Endothelial cell of umbilical vein (primary cell): ENCODE data around the gene ACOT11. TPM values are rescaled to one million over a fixed set of nuclear protein-coding genes. Genes with fewer than 3 reads are reported as not detected.

Source experiments
- BruUV-seq: library from RNA; stranded (reverse); fragments of 400-500 nt; replicated peaks from 2 replicates; lab custom pipeline; 2021; lab: Mats Ljungman, UMichigan
- CTCF ChIA-PET: fragments of 300-600, 350-600 bp; sonication (Branson Sonifier 250); formaldehyde crosslinking; loops from one replicate; lab custom pipeline; 2021; ENCODE audit warnings: antibody characterized with exemption, inconsistent platforms; lab: Charles Lee
- POLR2A ChIA-PET: fragments of 300-600, 350-600 bp; sonication (Branson Sonifier 250); formaldehyde crosslinking; loops from one replicate; lab custom pipeline; 2021; ENCODE audit warnings: antibody characterized with exemption, inconsistent platforms; lab: Charles Lee
- DNase-seq: peaks from one replicate; pipeline ENCODE4 v3.0.0-alpha.2; 2011; ENCODE audit warnings: low read depth, low spot score
- FAIRE-seq: peaks from 2 replicates; lab custom pipeline; 2011; peaks lifted over from hg19 to GRCh38; lab: Jason Lieb, UNC
- H2AFZ ChIP-seq: 2 replicates; pipeline ENCODE4 v1.6.0; 2012; ENCODE audit warnings: low read depth, low read length, control low read depth, inconsistent platforms
- H3K27ac ChIP-seq: 2 replicates; pipeline ENCODE4 v1.5.1; 2011; ENCODE audit warnings: low read depth, mild to moderate bottlenecking, control low read depth, low read length, moderate library complexity; ENCODE audit not compliant: insufficient read depth
- H3K27me3 ChIP-seq, 2 experiments: 2 replicates each; pipeline versions ENCODE4 v1.6.0 to v1.6.1; 2011; ENCODE audit warnings: low read length in 2 of 2, mixed read lengths in 1 of 2; ENCODE audit not compliant: control insufficient read depth in 2 of 2, insufficient read depth in 2 of 2
- H3K36me3 ChIP-seq, 2 experiments: 2 replicates in 1 of 2; 3 replicates in 1 of 2; pipeline ENCODE4 v1.5.1; 2011; ENCODE audit warnings: low read length in 2 of 2, mild to moderate bottlenecking in 1 of 2, moderate library complexity in 1 of 2; ENCODE audit not compliant: control insufficient read depth in 2 of 2, insufficient read depth in 2 of 2; ENCODE audit errors: extremely low read depth in 1 of 2
- H3K4me1 ChIP-seq: 3 replicates; pipeline ENCODE4 v1.5.1; 2011; ENCODE audit warnings: mild to moderate bottlenecking, low read length; ENCODE audit not compliant: control insufficient read depth, insufficient read depth; ENCODE audit errors: extremely low read depth
- H3K4me2 ChIP-seq: 2 replicates; pipeline ENCODE4 v1.6.1; 2011; ENCODE audit warnings: low read length, control low read depth, mixed read lengths; ENCODE audit not compliant: insufficient read depth
- H3K4me3 ChIP-seq, 3 experiments: fragments of 200-600 bp in 1 of 3; sonication (generic), shearing (Covaris generic) in 1 of 3; replicated peaks in 1 of 3; 2 replicates each; pipeline ENCODE4 v1.5.1; 2011 to 2016; ENCODE audit warnings: control low read depth in 3 of 3, low read length in 3 of 3, mild to moderate bottlenecking in 2 of 3, inconsistent platforms in 1 of 3, low read depth in 1 of 3, moderate library complexity in 1 of 3; ENCODE audit not compliant: insufficient read depth in 1 of 3
- H3K79me2 ChIP-seq: 2 replicates; pipeline ENCODE4 v1.6.0; 2012; ENCODE audit warnings: low read length, inconsistent platforms; ENCODE audit not compliant: control insufficient read depth, insufficient read depth
- H3K9ac ChIP-seq: replicated peaks from 2 replicates; pipeline ENCODE3; 2011; ENCODE audit warnings: low read length, control low read depth; ENCODE audit not compliant: insufficient read depth; ENCODE audit errors: extremely low read depth
- H3K9me1 ChIP-seq: replicated peaks from 3 replicates; pipeline ENCODE4 v1.6.0; 2011; ENCODE audit warnings: mild to moderate bottlenecking, low read length; ENCODE audit not compliant: control insufficient read depth, insufficient read depth; ENCODE audit errors: extremely low read depth
- H3K9me3 ChIP-seq: replicated peaks from 2 replicates; pipeline ENCODE4 v1.5.1; 2012; ENCODE audit warnings: low read length, inconsistent platforms; ENCODE audit not compliant: control insufficient read depth, insufficient read depth
- H4K20me1 ChIP-seq: replicated peaks from 2 replicates; pipeline ENCODE3; 2011; ENCODE audit warnings: mild to moderate bottlenecking, low read length; ENCODE audit not compliant: control insufficient read depth, insufficient read depth; ENCODE audit errors: extremely low read depth
- CTCF ChIP-seq, 2 donors: IDR thresholded peaks; 1 replicate in 1 of 2; 2 replicates in 1 of 2; pipeline ENCODE4 v1.5.1; 2011; ENCODE audit warnings: low read length in 2 of 2, mild to moderate bottlenecking in 2 of 2, moderate library complexity in 2 of 2, control low read depth in 1 of 2, inconsistent platforms in 1 of 2, low read depth in 1 of 2; ENCODE audit not compliant: insufficient read depth in 1 of 2; ENCODE audit errors: extremely low read depth in 1 of 2
- EZH2 ChIP-seq: IDR thresholded peaks from 2 replicates; pipeline ENCODE4 v1.6.1; 2012; ENCODE audit warnings: borderline replicate concordance, low read depth, mild to moderate bottlenecking, moderate library complexity, low read length, inconsistent platforms; ENCODE audit not compliant: severe bottlenecking
- FOS ChIP-seq: IDR thresholded peaks from 2 replicates; pipeline ENCODE4 v1.6.1; 2011; ENCODE audit warnings: mild to moderate bottlenecking, low read length, moderate library complexity, borderline replicate concordance; ENCODE audit not compliant: insufficient read depth
- GATA2 ChIP-seq: IDR thresholded peaks from 2 replicates; pipeline ENCODE4 v1.7.0; 2011; ENCODE audit warnings: low read depth, mild to moderate bottlenecking, moderate library complexity, mixed read lengths, low read length; ENCODE audit not compliant: insufficient read length, insufficient read depth
- JUN ChIP-seq: IDR thresholded peaks from 2 replicates; pipeline ENCODE4 v1.6.1; 2011; ENCODE audit warnings: borderline replicate concordance, low read depth; ENCODE audit not compliant: insufficient read length, insufficient read depth
- MAX ChIP-seq: IDR thresholded peaks from 2 replicates; pipeline ENCODE4 v1.6.1; 2011; ENCODE audit not compliant: insufficient read depth, insufficient read length
- MYC ChIP-seq: IDR thresholded peaks from one replicate; pipeline ENCODE4 v1.6.1; 2011; ENCODE audit warnings: mild to moderate bottlenecking, low read depth, low read length
- POLR2A ChIP-seq: IDR thresholded peaks from 2 replicates; pipeline ENCODE4 v1.6.1; 2012; ENCODE audit warnings: low read depth, mild to moderate bottlenecking, control low read depth, low read length
- POLR2AphosphoS5 ChIP-seq: IDR thresholded peaks from 2 replicates; pipeline ENCODE4 v1.6.1; 2012; ENCODE audit warnings: low read depth, mild to moderate bottlenecking, control low read depth, low read length, moderate library complexity; ENCODE audit not compliant: insufficient read depth
- dilution Hi-C: fragments of 300-500 bp; cut with MboI; formaldehyde crosslinking; loops from one replicate; pipeline ENCODE4 v1.15.0; 2019; ENCODE audit warnings: low sequenced_read_pairs; ENCODE audit not compliant: extremely low pct_ligation_motif_present
- intact Hi-C: fragments of 100-400 bp; cut with micrococcal nuclease; formaldehyde crosslinking; loops from one replicate; pipeline ENCODE4 v1.10.0; 2022
- polyA plus RNA-seq, 4 experiments: library from polyadenylated mRNA; depleted of rRNA in 3 of 4; stranded (reverse) in 3 of 4; unstranded in 1 of 4; fragments of >200 nt; gene quantifications; 2 replicates each; pipeline versions ENCODE4 v1.2.1 to v1.2.3, GENCODE V29; 2011 to 2012; ENCODE audit warnings: missing spikeins in 1 of 4
- total RNA-seq: library from RNA; stranded (reverse); gene quantifications from 2 replicates; pipeline ENCODE4 v1.2.3, GENCODE V29; 2021

Gene ACOT11
- total and polyA plus RNA-seq, 2 donors (not counting 3 experiments of a cell fraction or from before 2014, with no cell fraction given), result 4.5 to 5.4 TPM

GRCh38 chr1:54585181-54586066, 37.4 kb downstream of the ACOT11 start:
- no peaks in the 10 kb centered on the region for H4K20me1 ChIP-seq
- H3K9me3 ChIP-seq, result no peaks in the 10 kb centered on the region
- H3K9ac ChIP-seq, result no peak overlapping the region
- TF ChIP-seq EZH2 (no peak), POLR2A (no peak), MAX (no peak)
- no peak for FAIRE-seq
- ChIA-PET POLR2A (no interaction called here), CTCF (no interaction called here)
- no peak for DNase-seq
- intact Hi-C loops, result no loop called here
- no peaks in the 10 kb centered on the region for H3K79me2 ChIP-seq
- H3K36me3 ChIP-seq, result no peaks in the 10 kb centered on the region
- no peaks in the 10 kb centered on the region for H3K9me1 ChIP-seq
- H3K27me3 ChIP-seq, result no peaks in the 10 kb centered on the region
- no peak overlapping the region for H3K4me2 ChIP-seq
- H2AFZ ChIP-seq, result no peak overlapping the region
- H3K27ac ChIP-seq, result no peak overlapping the region
- H3K4me1 ChIP-seq, result no peaks in the 10 kb centered on the region
- no TSS peak for BruUV-seq
- H3K4me3 ChIP-seq, result no peak overlapping the region
- dilution Hi-C loops, result no loop called here

GRCh38 chr1:54588377-54588776, 40.3 kb downstream of the ACOT11 start:
- Histone ChIP-seq H3K27ac (no peak overlapping the region), H3K9me3 (no peaks in the 10 kb centered on the region), H3K9ac (no peak overlapping the region), H3K9me1 (no peaks in the 10 kb centered on the region), H3K79me2 (no peaks in the 10 kb centered on the region), H3K36me3 (no peaks in the 10 kb centered on the region), H3K27me3 (no peaks in the 10 kb centered on the region), H4K20me1 (no peaks in the 10 kb centered on the region), H3K4me3 (no peak overlapping the region), H3K4me1 (no peaks in the 10 kb centered on the region), H2AFZ (no peak overlapping the region), H3K4me2 (no peak overlapping the region)
- FAIRE-seq (no peak), DNase-seq (no peak)
- dilution Hi-C loops, result no loop called here
- intact Hi-C loops, result no loop called here
- no TSS peak for BruUV-seq
- ChIA-PET CTCF (no interaction called here), POLR2A (no interaction called here)
- TF ChIP-seq CTCF (IDR thresholded peaks at IDR 0.05; ENCODE audit: extremely low read depth in 1 of 2, insufficient read depth in 1 of 2, low read depth in 1 of 2, low read length in 2 of 2) (no peak), GATA2 (no peak), MYC (no peak), POLR2A (no peak), POLR2AphosphoS5 (no peak), MAX (no peak), JUN (no peak), EZH2 (no peak), FOS (no peak)
